Inflammatory macrophage treated with lipopolysaccharide for 4 hours (primary cell): ENCODE results near the gene HTRA2.
"Not testable (repeated sequence)": the region's sequence is repeated elsewhere in the genome, so short reads cannot be mapped to it uniquely, and the experiment has no call there.

Experiments
- DNase-seq: peaks from one replicate; pipeline ENCODE4 v3.0.0-alpha.2; 2020

Gene HTRA2

DNA sequence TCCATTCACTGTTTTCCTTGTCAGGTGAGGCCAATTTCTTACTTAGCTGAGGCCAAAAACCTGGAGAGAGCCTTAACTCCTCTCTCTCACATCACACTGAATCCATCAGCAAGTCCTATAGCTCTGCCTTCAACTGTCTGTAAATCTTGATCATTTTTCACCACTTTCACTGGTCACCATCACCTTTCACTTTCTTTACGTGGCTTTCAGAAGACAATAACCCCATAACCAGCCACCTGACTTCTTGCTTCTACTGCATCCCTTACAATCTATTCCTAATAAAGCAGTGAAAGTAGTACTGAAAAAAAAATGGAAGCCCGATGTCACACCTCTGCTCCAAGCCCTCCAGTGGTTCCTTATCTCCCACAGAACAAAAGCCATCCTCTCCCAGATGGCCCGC is 16.3 kb downstream of the HTRA2 start:
- no peak for DNase-seq

DNA sequence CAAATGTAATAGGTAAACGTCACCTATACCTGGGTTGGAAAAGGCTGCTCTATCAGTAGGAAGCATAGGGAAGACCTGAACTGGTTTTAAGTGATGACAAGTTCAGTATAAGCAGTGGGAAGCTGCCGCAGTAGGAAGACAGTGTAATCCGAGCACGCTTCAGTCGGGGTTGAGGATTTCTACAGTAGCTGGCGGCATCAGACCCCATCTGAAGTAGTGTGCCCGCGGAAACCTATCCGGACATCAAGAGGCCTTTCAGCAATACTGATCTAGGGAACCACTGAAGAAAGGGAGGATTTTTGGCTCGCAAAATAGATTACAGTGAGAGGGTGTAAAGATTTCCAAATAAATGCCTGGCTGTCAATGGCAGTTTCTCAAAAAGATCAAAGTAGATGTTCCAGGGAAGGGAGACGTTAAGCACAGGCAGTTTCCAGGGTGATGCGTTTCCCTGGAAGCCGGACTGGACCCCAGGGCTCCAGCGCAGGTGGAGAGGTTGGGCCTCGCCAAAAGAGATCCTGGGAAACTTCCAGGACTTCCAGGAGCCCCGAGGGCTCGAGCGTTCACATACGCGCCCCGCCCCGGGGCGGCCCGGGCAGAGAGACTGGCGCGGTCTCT is 18.7 kb downstream of the HTRA2 start:
- no peak for DNase-seq

DNA sequence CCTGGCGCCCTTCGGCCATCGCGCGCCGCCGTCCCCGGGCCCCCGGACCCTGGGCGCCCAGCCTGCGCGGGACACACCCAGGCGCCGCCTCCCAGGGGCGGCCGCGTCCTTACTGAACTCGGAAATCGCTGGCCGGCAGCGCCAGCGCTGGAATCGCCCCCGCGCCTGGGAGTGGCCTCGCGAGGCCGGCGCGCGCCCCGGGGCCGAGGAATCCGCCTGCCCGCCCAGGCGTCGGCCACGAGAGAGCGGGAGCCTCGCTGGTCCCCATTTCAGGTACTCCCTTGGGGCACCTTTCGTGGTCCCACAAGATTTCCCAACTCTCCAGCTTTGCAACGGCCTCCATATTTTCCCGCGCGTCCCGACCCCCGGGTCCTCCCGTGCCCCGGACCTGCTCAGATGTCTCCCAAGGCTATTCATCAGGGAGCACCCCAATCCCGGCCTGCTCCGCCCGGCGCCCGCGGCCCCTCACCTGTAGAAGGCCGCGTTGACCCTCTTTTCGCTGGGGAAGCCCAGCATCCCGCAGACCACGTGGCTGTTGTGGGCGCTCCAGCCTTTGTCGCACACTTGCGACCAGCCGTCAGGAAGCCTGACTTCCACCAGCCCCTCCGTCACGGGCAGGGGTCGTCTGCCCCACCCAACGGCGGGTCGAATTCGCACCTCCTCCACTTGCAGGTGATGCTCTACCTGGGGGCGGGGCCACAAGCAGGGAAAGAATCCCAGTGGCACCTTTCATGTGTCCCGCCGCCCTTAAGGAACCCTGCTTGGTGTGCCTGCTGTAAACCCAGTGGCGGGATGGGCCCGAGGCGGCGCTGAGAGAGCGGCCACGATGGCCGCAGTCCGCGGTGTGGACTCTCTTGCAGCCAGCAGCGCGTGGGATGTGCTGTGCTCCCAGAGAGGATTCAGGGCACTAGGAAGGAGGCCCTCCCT is 19.4 kb downstream of the HTRA2 start:
- peak; percentile 69 for DNase-seq

DNA sequence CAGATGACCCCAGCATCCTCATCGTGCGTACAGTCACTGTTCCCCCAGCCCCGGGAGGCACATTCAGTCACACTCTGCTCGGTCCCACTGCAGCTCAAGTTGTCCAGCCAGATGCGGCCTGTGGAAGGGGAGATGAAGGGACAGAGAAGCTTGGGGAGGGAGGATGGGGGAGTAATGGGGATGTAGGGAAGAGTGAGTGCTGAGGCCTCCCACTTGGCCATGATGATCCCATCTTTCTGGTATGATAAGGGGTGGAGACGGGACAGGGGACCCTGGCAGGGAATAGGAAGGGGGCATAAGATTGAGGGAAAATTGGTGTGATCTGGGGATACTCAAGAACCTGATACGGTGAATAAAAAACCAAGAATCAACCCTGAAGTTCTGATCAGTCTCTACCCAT is 20.5 kb downstream of the HTRA2 start:
- DNase-seq, result no peak

DNA sequence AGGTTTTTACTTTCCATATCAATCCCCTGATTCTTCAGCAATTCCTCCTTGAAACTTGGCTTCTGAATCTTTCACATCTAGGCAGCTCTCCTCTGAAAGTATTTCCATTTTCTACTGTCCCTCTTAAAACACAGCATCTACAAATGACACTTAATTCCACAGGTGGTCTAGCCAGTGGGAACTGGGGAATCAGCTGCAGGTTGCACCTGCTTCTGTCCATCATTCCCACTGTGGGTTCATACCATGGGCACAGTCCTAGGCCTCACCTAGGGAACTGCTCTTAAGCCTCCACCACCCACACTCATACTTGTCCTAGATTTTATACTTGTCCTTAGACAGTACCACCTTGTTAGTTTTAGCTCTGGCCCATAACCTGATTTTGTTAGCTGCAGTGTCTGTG is 21.8 kb downstream of the HTRA2 start:
- no peak for DNase-seq

DNA sequence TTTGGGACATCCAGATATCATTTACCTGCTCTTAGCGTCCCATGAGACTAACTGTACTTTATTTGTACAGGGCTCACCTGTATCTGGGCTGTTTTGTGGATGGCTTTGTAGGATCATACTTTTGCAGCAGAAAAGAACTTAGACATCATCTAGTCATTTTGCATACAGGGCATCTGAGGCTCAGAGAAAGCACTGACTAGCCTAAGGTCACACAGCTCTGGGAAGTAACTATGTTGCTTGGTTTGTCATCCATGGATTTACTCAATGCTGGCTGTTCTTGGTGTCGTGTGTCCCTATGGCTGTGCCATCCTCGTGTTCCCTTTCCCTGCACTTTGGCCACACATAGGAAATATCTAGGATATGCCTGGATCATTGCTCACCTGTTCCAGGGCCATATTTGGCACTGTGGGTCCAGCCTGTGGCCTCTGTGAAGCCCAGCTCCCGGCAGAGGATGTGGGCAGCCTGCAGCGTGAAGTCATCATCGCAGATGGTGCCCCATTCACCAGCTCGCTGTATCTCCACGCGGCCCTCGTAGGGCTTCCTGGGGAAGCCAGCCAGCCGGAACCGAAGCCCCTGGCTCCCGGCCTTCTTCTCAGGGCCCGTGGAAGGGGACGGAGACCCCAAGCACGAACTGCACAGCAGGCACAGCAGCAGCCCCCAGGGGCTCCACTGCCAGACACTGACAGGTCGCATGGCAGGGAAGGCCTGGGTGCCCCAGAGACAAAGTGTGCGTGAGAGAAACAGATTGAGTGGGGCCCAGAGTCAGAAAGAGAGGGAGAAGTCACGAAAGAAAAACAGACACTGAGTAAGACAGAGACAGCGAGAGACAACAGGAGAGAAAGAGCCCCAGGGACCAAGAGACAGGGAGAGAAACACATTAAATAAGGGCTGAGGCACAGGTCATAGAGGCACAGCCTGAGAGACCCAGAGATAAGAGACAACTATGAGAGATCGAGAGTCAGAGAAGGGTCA is 22.5 kb downstream of the HTRA2 start:
- DNase-seq, result no peak

DNA sequence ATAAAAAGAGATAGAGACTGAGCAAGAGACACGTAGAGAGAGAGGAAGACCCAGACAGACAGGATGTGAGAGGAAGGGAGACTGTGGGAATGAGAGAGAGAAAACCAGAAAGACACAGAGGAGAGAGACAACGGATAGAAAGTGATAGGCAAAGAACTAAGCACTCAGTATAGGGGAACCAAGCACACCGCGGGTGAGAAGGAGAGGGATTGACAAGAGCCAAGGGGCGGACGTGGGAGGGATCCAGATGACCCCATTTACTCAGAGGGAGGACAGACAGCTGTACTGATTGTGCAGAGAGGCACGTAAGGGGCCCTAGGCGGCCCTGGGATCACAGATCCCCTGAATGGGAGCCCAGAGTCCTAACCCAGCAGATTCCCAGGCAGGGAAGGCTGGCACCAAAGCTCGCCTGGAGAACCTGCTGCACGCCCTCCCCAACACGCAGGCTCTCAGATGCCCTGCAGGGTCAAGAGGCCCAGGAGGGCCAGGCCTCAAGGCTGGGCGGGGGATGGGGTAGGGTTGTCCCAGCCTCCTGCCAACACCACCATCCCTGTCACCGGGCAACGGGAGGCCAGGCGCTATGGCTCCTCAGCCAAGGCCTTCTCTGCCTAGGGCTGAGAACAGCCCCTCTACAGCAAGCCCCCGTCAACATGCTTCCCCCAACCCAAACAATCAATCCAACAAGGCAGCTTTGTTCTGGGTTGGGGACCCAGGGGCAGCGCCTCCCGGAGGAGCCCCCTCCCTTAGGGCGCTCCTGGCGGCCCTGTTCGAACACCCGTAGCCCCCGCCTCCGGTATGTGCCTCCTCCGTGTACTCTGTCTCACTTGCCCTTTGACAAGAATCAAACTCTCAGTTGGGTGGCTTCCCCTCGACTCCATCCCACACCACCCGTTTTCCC is 23.4 kb downstream of the HTRA2 start:
- DNase-seq, result no peak

DNA sequence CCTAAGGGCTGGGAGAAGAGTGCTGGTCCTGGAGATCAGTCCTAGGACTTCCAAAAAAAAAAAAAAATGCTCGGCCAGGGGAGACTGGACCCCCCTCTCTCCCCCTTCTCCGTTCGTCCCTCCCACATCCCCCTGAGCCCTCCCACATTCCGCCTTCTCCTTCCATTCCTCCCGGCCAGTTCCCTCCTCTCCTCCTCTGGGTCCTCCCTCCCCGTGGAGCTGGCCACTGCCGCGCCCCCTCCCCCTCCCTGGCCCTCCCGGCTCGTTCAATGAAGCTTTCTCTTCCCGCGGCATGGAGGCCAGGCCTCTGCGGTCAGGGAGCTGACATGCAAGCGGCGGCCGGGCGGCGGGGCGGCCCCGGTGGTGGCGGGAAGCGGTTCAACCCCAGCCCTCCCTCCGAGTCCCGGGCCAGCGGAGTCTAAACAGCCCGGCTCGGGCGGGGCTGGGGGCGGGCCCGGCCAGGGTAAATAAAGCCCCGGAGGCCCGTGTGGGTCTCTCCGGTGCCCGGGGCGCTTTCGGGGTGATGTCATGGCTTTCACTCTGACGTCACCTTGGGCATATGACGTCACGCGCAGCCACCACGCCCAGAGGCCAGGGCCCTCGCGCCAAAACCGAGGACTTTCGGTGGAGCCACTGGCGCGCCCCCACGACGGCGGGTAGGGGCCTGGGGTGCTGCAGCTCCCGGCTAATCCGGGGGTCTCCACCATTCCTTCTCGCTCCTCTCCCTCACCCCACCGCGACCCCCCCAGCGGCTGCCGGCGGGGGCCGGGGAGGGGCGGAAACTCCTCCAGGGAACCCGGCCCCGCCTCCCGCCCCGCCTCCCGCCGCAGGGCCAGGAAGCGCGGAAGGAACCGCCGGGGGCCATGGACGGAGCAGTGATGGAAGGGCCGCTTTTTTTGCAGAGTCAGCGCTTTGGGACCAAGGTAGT is 24.4 kb downstream of the HTRA2 start, which contains the start of the genes DOK1 and LOXL3:
DOK1 (plus strand) TSS at position 829 of the 928 bp plus-strand sequence; CDS start at position 864, 35 bp downstream.
LOXL3 (minus strand) TSS at position 51 of the 928 bp plus-strand sequence. CDS start 1,308 bp downstream, outside the sequence.
- peak; percentile 89 for DNase-seq

DNA sequence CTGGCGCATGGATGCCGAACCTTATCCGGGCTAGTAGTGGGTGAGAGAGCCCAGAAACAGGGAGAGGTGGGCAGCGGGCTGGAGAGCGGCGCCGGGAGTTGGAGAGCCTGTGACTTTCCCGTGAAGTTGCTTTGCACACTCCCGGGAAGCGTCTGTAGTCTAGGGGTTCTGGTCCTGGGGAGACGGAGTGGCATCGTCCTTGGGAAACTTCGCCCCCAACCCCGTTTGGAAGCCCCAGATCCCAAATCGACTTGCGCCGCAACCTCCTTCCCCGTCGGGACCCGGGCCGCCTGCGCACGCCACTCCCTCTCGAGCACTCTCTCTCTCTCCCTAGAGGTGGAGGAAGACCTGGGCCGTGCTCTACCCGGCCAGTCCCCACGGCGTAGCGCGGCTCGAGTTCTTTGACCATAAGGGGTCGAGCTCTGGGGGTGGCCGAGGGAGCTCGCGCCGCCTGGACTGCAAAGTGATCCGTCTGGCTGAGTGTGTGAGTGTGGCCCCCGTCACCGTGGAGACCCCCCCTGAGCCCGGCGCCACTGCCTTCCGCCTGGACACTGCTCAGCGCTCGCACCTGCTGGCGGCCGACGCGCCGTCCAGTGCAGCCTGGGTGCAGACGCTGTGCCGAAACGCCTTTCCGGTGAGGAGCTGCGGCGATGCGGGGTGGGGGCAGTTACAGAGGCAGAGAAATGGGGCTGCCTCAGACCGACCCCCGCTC is 25.2 kb downstream of the HTRA2 start:
- peak; percentile 44 for DNase-seq

DNA sequence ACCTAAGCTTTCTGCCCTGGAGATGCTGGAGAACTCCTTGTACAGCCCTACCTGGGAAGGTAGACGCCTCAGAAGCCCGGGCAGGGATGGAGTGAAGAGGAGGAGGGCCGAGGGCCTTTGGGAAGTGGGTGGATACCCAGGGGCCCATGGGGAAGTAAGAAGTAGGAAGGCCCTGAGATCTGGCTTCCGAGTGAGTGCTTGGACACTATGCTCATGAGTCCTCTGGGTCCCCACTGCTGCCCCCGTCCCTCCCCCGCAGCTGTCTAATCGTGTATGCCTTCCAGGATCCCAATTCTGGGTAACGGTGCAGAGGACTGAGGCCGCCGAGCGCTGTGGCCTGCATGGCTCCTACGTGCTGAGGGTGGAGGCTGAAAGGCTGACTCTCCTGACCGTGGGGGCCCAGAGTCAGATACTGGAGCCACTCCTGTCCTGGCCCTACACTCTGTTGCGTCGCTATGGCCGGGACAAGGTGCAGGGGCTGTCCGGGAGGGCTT is 25.9 kb downstream of the HTRA2 start:
- DNase-seq, result peak; percentile 66

DNA sequence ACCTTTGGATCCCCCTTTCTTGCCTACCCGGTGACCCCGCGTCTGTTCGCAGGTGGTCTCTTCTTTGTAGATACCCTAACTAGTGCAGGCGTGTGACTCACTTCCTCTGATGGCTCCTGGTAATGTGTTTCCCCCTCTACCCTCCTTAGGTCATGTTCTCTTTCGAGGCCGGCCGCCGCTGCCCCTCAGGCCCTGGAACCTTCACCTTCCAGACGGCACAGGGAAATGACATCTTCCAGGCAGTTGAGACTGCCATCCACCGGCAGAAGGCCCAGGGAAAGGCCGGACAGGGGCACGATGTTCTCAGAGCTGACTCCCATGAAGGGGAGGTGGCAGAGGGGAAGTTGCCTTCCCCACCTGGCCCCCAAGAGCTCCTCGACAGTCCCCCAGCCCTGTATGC is 26.4 kb downstream of the HTRA2 start:
- no peak for DNase-seq

DNA sequence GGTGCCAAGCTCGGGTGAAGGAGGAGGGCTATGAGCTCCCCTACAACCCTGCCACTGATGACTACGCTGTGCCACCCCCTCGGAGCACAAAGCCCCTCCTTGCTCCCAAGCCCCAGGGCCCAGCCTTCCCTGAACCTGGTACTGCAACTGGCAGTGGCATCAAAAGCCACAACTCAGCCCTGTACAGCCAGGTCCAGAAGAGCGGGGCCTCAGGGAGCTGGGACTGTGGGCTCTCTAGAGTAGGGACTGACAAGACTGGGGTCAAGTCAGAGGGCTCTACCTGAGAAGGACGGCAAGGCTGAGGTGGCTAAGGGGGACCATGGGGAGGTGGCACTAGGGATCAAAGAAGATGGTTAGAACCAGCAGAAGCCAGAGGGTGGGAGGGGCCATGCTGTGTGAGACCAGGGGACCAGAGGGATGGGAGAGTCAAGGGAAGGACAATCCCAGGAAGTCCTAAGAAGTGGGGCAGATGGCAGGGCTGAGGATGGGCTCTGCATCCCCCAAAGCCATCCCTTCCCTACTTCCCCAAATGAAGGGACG is 27.2 kb downstream of the HTRA2 start:
- no peak for DNase-seq

DNA sequence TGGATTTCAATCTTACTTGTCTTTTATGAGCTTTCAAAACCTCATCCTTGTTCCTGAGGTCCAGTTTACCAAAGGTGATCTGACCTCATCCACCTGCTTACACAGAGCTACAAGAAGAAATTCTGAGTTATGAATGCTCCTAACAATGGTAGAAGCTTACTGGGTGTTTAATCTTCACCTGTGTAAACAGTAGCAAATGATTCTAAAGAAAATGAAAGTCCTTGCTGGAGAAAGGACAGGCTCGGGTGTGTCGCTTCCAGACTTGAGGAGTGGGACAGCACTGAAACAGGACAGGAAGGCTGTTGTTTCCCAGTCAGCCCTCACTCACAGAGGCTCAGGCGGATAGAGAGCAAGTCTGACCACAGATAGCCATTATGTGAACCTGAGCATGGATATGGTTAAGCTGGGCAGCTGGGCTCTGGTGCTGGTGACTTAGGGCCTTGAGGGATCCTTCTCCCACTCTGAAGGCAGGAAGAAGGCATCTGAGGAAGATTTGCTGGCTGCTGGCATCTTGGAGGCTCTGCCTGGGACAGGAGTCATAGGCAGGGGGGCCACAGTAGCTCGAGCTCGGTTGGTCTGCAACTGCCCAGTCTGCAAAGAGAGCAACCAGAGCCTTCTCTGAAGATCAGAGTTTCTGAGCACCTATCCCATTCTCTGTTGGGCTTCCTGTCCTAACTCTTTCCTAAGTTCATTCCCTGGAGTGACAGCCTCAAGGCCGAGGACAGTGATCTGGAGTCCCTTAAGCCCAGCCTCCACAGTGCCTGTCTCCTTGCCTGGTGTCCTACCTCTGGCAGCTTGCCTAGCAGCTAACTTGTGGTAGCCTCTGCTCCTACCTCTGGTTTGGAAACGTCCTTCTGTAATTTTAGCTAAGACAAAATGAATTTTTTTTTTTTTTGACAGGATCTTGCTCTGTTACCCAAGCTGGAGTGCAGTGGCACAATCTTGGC is 28.8 kb downstream of the HTRA2 start:
- DNase-seq, result no peak

DNA sequence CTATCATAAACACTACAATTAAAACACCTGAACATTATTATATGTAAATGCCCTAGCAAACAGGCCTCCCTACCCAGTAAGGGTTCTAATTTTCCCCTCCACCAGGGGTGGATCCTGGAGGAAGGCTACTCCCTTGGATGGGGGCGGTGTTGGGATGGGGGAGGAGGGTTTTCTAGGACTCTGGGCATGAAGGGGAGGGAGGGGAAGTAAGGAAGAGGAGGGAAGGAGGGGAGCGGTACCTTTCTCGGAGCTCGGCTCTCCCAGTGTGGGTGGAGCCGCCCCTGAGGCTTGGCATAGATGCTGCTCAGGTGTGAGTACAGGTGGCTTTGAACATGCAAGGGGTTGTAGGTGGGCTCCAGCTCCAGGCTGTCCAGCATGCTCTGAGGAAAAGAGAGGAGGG is 30.2 kb downstream of the HTRA2 start:
- no peak for DNase-seq

DNA sequence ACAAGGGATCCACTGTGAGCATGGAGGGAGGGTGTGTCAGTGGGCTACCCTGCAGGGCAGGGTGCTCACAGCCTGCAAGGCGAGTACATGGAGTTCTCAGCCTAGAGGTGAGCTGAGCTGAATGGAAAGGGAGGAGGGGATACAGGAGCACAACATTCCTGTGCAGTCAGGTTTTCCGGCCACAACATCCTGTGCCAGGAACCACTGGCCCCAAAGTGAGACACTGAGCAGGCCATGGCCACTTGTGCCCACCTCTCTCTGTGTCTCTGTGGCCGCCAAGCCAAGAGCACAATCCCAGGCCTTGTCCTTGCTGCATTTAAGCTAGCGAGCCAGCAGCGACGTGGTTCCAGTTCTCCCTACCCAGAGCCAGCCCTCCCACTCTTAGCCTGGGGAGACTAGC is 30.9 kb downstream of the HTRA2 start:
- DNase-seq, result no peak

DNA sequence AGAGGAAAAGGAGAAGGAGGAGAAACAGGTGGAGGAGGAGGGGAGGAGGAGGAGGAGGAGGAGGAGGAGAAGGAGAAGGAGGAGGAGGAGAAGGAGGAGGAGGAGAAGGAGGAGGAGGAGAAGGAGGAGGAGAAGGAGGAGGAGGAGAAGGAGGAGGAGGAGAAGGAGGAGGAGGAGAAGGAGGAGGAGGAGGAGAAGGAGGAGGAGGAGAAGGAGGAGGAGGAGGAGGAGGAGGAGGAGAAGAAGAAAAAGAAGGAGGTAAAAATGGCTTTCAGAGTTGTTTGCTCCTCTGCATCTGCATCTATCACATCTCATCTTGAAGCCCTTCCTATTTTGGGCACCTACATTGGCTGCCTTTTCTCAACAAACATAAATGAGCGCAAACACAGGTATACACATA is 31.3 kb downstream of the HTRA2 start:
- not testable (repeated sequence) for DNase-seq

DNA sequence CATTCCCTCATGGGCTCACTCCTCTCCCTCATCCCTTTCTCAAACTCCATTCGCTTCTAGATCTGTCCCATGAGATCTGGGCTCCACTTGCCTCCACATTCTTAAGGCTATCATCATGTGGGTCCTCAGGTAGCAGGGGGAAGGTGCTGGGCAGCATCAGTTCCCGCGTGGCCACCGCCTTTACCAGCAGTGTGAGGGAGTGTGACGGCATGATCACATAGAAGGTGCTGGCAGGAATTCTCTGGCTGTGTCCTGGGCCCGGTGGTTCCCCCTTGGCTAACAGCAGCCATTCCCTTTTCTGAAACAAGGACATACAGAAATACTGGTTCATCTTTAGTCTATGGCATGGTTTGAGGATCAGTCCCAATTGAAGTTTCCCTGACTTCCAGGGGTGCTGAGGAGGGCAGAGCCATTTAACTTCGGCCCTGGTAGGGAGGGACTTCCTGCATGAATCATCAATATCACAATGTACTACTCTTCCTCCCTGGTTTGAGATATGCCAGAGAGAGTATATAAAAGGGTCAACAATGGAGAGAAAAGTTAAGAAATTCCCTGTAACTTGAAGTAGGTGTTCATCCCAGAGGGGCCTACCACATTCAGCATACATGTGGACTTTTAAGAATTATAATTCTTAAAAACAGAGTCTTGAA is 32.5 kb downstream of the HTRA2 start:
- DNase-seq, result no peak

DNA sequence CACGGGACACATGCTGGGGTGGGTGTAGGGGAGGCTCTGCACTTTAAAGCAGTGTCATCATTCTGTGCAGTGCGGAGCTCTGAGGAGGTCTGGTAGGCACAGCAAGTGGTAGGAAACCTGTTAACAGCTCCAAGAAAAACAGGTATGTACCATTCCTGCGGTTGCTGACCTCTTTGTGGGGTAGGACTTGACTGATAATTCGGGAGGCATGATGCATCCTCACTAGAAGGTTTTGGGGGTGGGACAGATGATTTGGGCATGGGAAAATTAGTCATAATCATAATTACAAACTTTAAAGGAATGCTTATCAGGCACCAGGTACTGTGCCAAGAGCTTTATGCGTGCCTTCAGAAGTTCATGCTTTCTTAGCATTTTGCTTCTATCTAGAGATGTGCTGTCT is 34.5 kb downstream of the HTRA2 start:
- DNase-seq, result no peak
